ENCODE results near the gene TBL1X. TPM values are rescaled to one million over a fixed set of nuclear protein-coding genes. Genes with fewer than 3 reads are reported as not detected.

TBL1X gene
- total RNA-seq, 1 donor from 2014 or later: 32.5 TPM

- peaks cover 2% of the 10 kb centered on the region for H3K36me3 Mint-ChIP-seq (ENCODE audit: low read depth)
- DNase-seq (ENCODE audit: low read depth, low spot score): no peak
- H3K9me3 Mint-ChIP-seq: no peaks in the 10 kb centered on the region
- H3K4me3 Mint-ChIP-seq: no peak overlapping the region
- no peak for TF ChIP-seq CTCF (conservative IDR thresholded peaks at IDR 0.05)
- no peaks in the 10 kb centered on the region for H3K4me1 Mint-ChIP-seq
- no peaks in the 10 kb centered on the region for H3K27me3 Mint-ChIP-seq (ENCODE audit: low read depth)
- H3K27ac Mint-ChIP-seq (ENCODE audit: unreplicated experiment): no peak overlapping the region
Observed at GRCh38 chrX:9757366-9757765, 292.5 kb downstream of the TBL1X start.

GRCh38 chrX:9758021-9758638, 293.3 kb downstream of the TBL1X start:
- no peaks in the 10 kb centered on the region for H3K4me1 Mint-ChIP-seq
- no peak overlapping the region for H3K4me3 Mint-ChIP-seq
- H3K27ac Mint-ChIP-seq (ENCODE audit: unreplicated experiment): no peak overlapping the region
- no peaks in the 10 kb centered on the region for H3K27me3 Mint-ChIP-seq (ENCODE audit: low read depth)
- no peak for DNase-seq (ENCODE audit: low read depth, low spot score)
- no peak for TF ChIP-seq CTCF (conservative IDR thresholded peaks at IDR 0.05)
- peaks cover 2% of the 10 kb centered on the region for H3K36me3 Mint-ChIP-seq (ENCODE audit: low read depth)
- H3K9me3 Mint-ChIP-seq: no peaks in the 10 kb centered on the region

GRCh38 chrX:9759337-9759736, 294.5 kb downstream of the TBL1X start:
- no peaks in the 10 kb centered on the region for H3K4me1 Mint-ChIP-seq
- peaks cover 2% of the 10 kb centered on the region for H3K36me3 Mint-ChIP-seq (ENCODE audit: low read depth)
- no peak overlapping the region for H3K4me3 Mint-ChIP-seq
- no peaks in the 10 kb centered on the region for H3K9me3 Mint-ChIP-seq
- no peak for DNase-seq (ENCODE audit: low read depth, low spot score)
- peaks cover 2% of the 10 kb centered on the region for H3K27me3 Mint-ChIP-seq (ENCODE audit: low read depth)
- H3K27ac Mint-ChIP-seq (ENCODE audit: unreplicated experiment): no peak overlapping the region
- TF ChIP-seq CTCF (conservative IDR thresholded peaks at IDR 0.05): no peak

GRCh38 chrX:9765072-9765736, 300.3 kb downstream of the TBL1X start:
- peaks cover 16% of the 10 kb centered on the region for H3K27me3 Mint-ChIP-seq (ENCODE audit: low read depth)
- H3K27ac Mint-ChIP-seq (ENCODE audit: unreplicated experiment): no peak overlapping the region
- peaks cover 3% of the 10 kb centered on the region for H3K4me1 Mint-ChIP-seq
- DNase-seq (ENCODE audit: low read depth, low spot score): no peak
- H3K36me3 Mint-ChIP-seq (ENCODE audit: low read depth): peaks cover 3% of the 10 kb centered on the region
- no peaks in the 10 kb centered on the region for H3K9me3 Mint-ChIP-seq
- TF ChIP-seq CTCF (conservative IDR thresholded peaks at IDR 0.05): no peak
- no peak overlapping the region for H3K4me3 Mint-ChIP-seq

GRCh38 chrX:9765737-9766097, 300.9 kb downstream of the TBL1X start, which contains the start of gene GPR143:
GPR143 (minus strand) TSS chrX:9765847; CDS start chrX:9765817, 30 bp downstream.
- Mint-ChIP-seq H3K9me3 (no peaks in the 10 kb centered on the region), H3K36me3 (ENCODE audit: low read depth) (peaks cover 3% of the 10 kb centered on the region), H3K4me1 (peaks cover 3% of the 10 kb centered on the region), H3K27ac (ENCODE audit: unreplicated experiment) (no peak within 1 kb of the TSS), H3K27me3 (ENCODE audit: low read depth) (peaks cover 16% of the 10 kb centered on the region), H3K4me3 (no peak within 1 kb of the TSS)
- no peak for DNase-seq (ENCODE audit: low read depth, low spot score)
- no peak for TF ChIP-seq CTCF (conservative IDR thresholded peaks at IDR 0.05)

Data from neural crest cell (in vitro differentiated cells).